ENCODE data around the gene CNOT4. TPM values are rescaled to one million over a fixed set of nuclear protein-coding genes. Genes with fewer than 3 reads are reported as not detected.

Gene CNOT4
- total and polyA plus RNA-seq, 12 donors, result 8.7 to 28.1 (median 16.8) TPM

- 69 to 79% (median 75%) methylated on average over 3 of the region's 3 CpGs for WGBS, 4 donors
- H3K27ac ChIP-seq, result no peak overlapping the region
- no peak overlapping the region for H3K4me3 ChIP-seq
- intact Hi-C loops (cut with DNase I), result no loop called here
- H3K9me3 ChIP-seq (replicated peaks in 1 of 3), result no peaks in the 10 kb centered on the region
- no peaks in the 10 kb centered on the region for H3K27me3 ChIP-seq
- no peak for DNase-seq
- peaks cover 0 to 12% of the 10 kb centered on the region in 2 donors for H3K36me3 ChIP-seq (replicated peaks in 1 of 2)
- TF ChIP-seq, protein P1, sequence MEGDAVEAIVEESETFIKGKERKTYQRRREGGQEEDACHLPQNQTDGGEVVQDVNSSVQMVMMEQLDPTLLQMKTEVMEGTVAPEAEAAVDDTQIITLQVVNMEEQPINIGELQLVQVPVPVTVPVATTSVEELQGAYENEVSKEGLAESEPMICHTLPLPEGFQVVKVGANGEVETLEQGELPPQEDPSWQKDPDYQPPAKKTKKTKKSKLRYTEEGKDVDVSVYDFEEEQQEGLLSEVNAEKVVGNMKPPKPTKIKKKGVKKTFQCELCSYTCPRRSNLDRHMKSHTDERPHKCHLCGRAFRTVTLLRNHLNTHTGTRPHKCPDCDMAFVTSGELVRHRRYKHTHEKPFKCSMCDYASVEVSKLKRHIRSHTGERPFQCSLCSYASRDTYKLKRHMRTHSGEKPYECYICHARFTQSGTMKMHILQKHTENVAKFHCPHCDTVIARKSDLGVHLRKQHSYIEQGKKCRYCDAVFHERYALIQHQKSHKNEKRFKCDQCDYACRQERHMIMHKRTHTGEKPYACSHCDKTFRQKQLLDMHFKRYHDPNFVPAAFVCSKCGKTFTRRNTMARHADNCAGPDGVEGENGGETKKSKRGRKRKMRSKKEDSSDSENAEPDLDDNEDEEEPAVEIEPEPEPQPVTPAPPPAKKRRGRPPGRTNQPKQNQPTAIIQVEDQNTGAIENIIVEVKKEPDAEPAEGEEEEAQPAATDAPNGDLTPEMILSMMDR (IDR thresholded peaks at IDR 0.05), result no peak
- no peak for TF ChIP-seq POLR2A (IDR thresholded peaks at IDR 0.05)
- H3K4me1 ChIP-seq (replicated peaks in 1 of 2), result no peaks in the 10 kb centered on the region
These were observed 119.9 kb downstream of the CNOT4 start for GRCh38 chr7:135389971-135390370.

DNA sequence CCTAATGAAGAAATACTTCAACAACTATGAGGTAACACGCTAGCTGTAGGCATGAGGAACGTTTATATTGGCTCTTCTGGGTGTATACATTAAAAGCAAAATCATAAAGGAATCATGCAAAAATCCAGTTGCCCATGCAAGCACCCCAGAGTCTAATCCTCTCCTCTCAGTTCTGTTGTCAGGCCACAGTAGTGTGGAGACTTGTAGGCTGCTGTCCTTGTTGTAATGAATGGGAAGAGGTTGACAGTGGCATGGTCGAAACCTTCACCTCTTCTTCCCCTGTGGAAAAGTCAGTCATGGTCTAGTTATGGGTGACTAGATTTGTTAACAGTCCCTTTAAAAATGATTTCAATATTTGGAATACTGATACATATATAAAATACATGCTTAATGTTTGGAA is 121.3 kb downstream of the CNOT4 start:
- H3K4me1 ChIP-seq (replicated peaks in 1 of 2), result no peaks in the 10 kb centered on the region
- peaks cover 0 to 3% of the 10 kb centered on the region in 2 donors for H3K36me3 ChIP-seq (replicated peaks in 1 of 2)
- intact Hi-C loops (cut with DNase I), result no loop called here
- WGBS, 4 donors, result 83 to 91% (median 86%) methylated on average over 3 of the region's 3 CpGs
- no peak overlapping the region for H3K27ac ChIP-seq
- H3K9me3 ChIP-seq (replicated peaks in 1 of 3), result no peaks in the 10 kb centered on the region
- no peak overlapping the region for H3K4me3 ChIP-seq
- no peak for TF ChIP-seq POLR2A (IDR thresholded peaks at IDR 0.05)
- TF ChIP-seq, protein P1 (IDR thresholded peaks at IDR 0.05), result no peak
- H3K27me3 ChIP-seq, result no peaks in the 10 kb centered on the region
- DNase-seq, result no peak

GRCh38 chr7:135386776-135387175 is 123.1 kb downstream of the CNOT4 start:
- DNase-seq, result no peak
- no peaks in the 10 kb centered on the region for H3K9me3 ChIP-seq (replicated peaks in 1 of 3)
- TF ChIP-seq POLR2A (IDR thresholded peaks at IDR 0.05), result no peak
- TF ChIP-seq, protein P1 (IDR thresholded peaks at IDR 0.05), result no peak
- no peak overlapping the region for H3K27ac ChIP-seq
- 75 to 90% (median 86%) methylated on average over 2 of the region's 2 CpGs for WGBS, 4 donors
- no peaks in the 10 kb centered on the region for H3K36me3 ChIP-seq (replicated peaks in 1 of 2)
- intact Hi-C loops (cut with DNase I), result no loop called here
- no peaks in the 10 kb centered on the region for H3K27me3 ChIP-seq
- no peak overlapping the region for H3K4me3 ChIP-seq
- H3K4me1 ChIP-seq (replicated peaks in 1 of 2), result peaks cover 0 to 7% of the 10 kb centered on the region in 2 donors

DNA sequence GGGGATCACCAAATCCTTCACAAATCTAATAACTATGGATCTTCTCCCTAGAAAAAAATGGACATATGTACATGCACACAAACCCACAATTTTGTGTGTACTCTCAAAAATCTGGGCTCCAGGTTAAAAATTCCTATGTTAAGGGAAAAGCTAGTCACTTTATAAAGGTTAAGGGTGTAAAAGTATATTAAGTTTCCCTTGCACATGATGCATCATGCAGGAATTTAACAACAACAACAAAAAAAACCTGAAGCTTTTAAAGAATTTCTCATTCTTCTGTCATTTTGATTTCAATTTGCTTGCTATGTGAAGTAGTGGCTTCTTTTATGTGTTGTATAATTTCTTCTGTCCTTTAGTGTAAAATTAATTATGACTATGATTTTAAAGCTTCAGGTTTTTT is 123.7 kb downstream of the CNOT4 start:
- no peaks in the 10 kb centered on the region for H3K36me3 ChIP-seq (replicated peaks in 1 of 2)
- intact Hi-C loops (cut with DNase I), result no loop called here
- peaks cover 0 to 8% of the 10 kb centered on the region in 2 donors for H3K4me1 ChIP-seq (replicated peaks in 1 of 2)
- no peaks in the 10 kb centered on the region for H3K27me3 ChIP-seq
- DNase-seq, result no peak
- no peak overlapping the region for H3K4me3 ChIP-seq
- no peak overlapping the region for H3K27ac ChIP-seq
- no peaks in the 10 kb centered on the region for H3K9me3 ChIP-seq (replicated peaks in 1 of 3)
- TF ChIP-seq, protein P1 (IDR thresholded peaks at IDR 0.05), result no peak
- no peak for TF ChIP-seq POLR2A (IDR thresholded peaks at IDR 0.05)

Measured in adrenal gland (tissue), 12 donors.